Neuronal stem cell (in vitro differentiated cells): ENCODE data around the gene ARMH3.

ENCODE experiments used
- DNase-seq: peaks from one replicate; pipeline ENCODE4 v3.0.0-alpha.2; 2013; ENCODE audit warnings: low spot score
- H2AFZ ChIP-seq: one replicate; pipeline ENCODE4 v1.6.1; 2013; ENCODE audit warnings: mild to moderate bottlenecking, low read length, inconsistent platforms
- H2AK5ac ChIP-seq: 2 replicates; pipeline ENCODE4 v1.6.1; 2013; ENCODE audit warnings: low read depth, mild to moderate bottlenecking, inconsistent platforms, low read length, moderate library complexity, mixed read lengths
- H2BK120ac ChIP-seq: 2 replicates; pipeline ENCODE4 v1.6.1; 2013; ENCODE audit warnings: low read depth, mild to moderate bottlenecking, inconsistent platforms, low read length, moderate library complexity, mixed read lengths
- H2BK12ac ChIP-seq: one replicate; pipeline ENCODE4 v1.6.1; 2013; ENCODE audit warnings: low read length, inconsistent platforms
- H2BK15ac ChIP-seq: 2 replicates; pipeline ENCODE4 v1.6.1; 2013; ENCODE audit warnings: mild to moderate bottlenecking, low read length, inconsistent platforms, mixed read lengths
- H2BK5ac ChIP-seq: one replicate; pipeline ENCODE4 v1.6.1; 2013; ENCODE audit warnings: inconsistent platforms, mild to moderate bottlenecking, low read length, moderate library complexity
- H3K14ac ChIP-seq: one replicate; pipeline ENCODE4 v1.6.1; 2013; ENCODE audit warnings: low read length, inconsistent platforms
- H3K18ac ChIP-seq: 2 replicates; pipeline ENCODE4 v1.6.1; 2013; ENCODE audit warnings: low read length, inconsistent platforms
- H3K23ac ChIP-seq: 2 replicates; pipeline ENCODE4 v1.6.1; 2013; ENCODE audit warnings: low read depth, mild to moderate bottlenecking, mixed read lengths, low read length, inconsistent platforms; ENCODE audit not compliant: poor library complexity
- H3K27ac ChIP-seq: replicated peaks from 3 replicates; pipeline ENCODE4 v1.5.1; 2013; ENCODE audit warnings: low read length, inconsistent platforms
- H3K27me3 ChIP-seq, 3 experiments: 2 replicates each; pipeline ENCODE4 v1.6.1; 2013; ENCODE audit warnings: low read length in 3 of 3, mild to moderate bottlenecking in 2 of 3, inconsistent platforms in 1 of 3, low read depth in 1 of 3, mixed read lengths in 1 of 3, moderate library complexity in 1 of 3; ENCODE audit not compliant: control insufficient read depth in 3 of 3, insufficient read depth in 3 of 3
- H3K36me3 ChIP-seq, 2 donors: replicated peaks in 1 of 2; 2 replicates each; pipeline ENCODE4 v1.6.1; 2013; ENCODE audit warnings: low read length in 2 of 2; ENCODE audit not compliant: control insufficient read depth in 2 of 2, insufficient read depth in 2 of 2
- H3K4ac ChIP-seq: 2 replicates; pipeline ENCODE4 v1.6.1; 2013; ENCODE audit warnings: inconsistent platforms, mild to moderate bottlenecking, low read length, moderate library complexity
- H3K4me1 ChIP-seq, 2 donors: 1 replicate in 1 of 2; 2 replicates in 1 of 2; pipeline ENCODE4 v1.6.1; 2013; ENCODE audit warnings: low read length in 2 of 2, low read depth in 1 of 2; ENCODE audit not compliant: control insufficient read depth in 2 of 2, insufficient read depth in 1 of 2
- H3K4me2 ChIP-seq: one replicate; pipeline ENCODE4 v1.6.1; 2013; ENCODE audit warnings: mild to moderate bottlenecking, low read length, inconsistent platforms; ENCODE audit not compliant: insufficient read depth, poor library complexity, severe bottlenecking
- H3K4me3 ChIP-seq, 2 donors: 2 replicates each; pipeline ENCODE4 v1.5.1; 2013; ENCODE audit warnings: low read length in 2 of 2, mild to moderate bottlenecking in 2 of 2, inconsistent platforms in 1 of 2, moderate library complexity in 1 of 2
- H3K79me1 ChIP-seq: one replicate; pipeline ENCODE4 v1.6.1; 2013; ENCODE audit warnings: low read depth, mild to moderate bottlenecking, inconsistent platforms, low read length, moderate library complexity
- H3K9ac ChIP-seq: one replicate; pipeline ENCODE4 v1.6.1; 2013; ENCODE audit warnings: mild to moderate bottlenecking, low read depth, low read length, inconsistent platforms; ENCODE audit not compliant: poor library complexity
- H3K9me3 ChIP-seq, 2 donors: replicated peaks in 1 of 2; 2 replicates each; pipeline versions ENCODE3 to v1.6.1; 2013; ENCODE audit warnings: low read length in 2 of 2, mild to moderate bottlenecking in 2 of 2, inconsistent platforms in 1 of 2, low read depth in 1 of 2, mixed read lengths in 1 of 2, moderate library complexity in 1 of 2; ENCODE audit not compliant: control insufficient read depth in 2 of 2, insufficient read depth in 1 of 2
- H4K8ac ChIP-seq: one replicate; pipeline ENCODE4 v1.6.1; 2013; ENCODE audit warnings: low read depth, mild to moderate bottlenecking, inconsistent platforms, low read length, moderate library complexity
- H4K91ac ChIP-seq: one replicate; pipeline ENCODE4 v1.6.1; 2013; ENCODE audit warnings: low read length, low read depth, mild to moderate bottlenecking, inconsistent platforms; ENCODE audit not compliant: poor library complexity
- WGBS, 2 donors: extraction: QIAGEN DNeasy Blood & Tissue Kit; methylation state at CpG; one replicate each; pipeline ENCODE4 v1.1.7; 2013; ENCODE audit warnings: missing lambda C conversion rate in 2 of 2, mixed read lengths in 1 of 2; ENCODE audit not compliant: insufficient read length in 2 of 2, insufficient replicate concordance in 1 of 2; ENCODE audit errors: extremely low coverage in 2 of 2; 5-methylcytosine and 5-hydroxymethylcytosine counted together

Gene ARMH3

GRCh38 chr10:102072673-102073527, 16.9 kb upstream of the ARMH3 start:
- Histone ChIP-seq H2BK5ac (no peak overlapping the region), H2BK15ac (no peak overlapping the region), H4K8ac (no peak overlapping the region), H3K79me1 (no peaks in the 10 kb centered on the region), H3K9me3 (peaks cover 0 to 2% of the 10 kb centered on the region in 2 donors), H3K4me3 (no peak overlapping the region), H3K9ac (no peak overlapping the region), H2AK5ac (no peak overlapping the region), H3K36me3 (peaks cover 0 to 18% of the 10 kb centered on the region in 2 donors), H3K27ac (no peak overlapping the region), H4K91ac (no peak overlapping the region), H3K18ac (no peak overlapping the region), H3K23ac (no peak overlapping the region), H3K14ac (no peak overlapping the region), H3K27me3 (no peaks in the 10 kb centered on the region), H3K4ac (no peak overlapping the region), H2AFZ (no peak overlapping the region), H3K4me1 (peaks cover 0 to 2% of the 10 kb centered on the region in 2 donors), H2BK12ac (no peak overlapping the region), H2BK120ac (no peak overlapping the region), H3K4me2 (no peak overlapping the region)
- no CpG with 5 or more reads among the region's 4 CpGs for WGBS, 2 donors
- peak; percentile 75 for DNase-seq

DNA sequence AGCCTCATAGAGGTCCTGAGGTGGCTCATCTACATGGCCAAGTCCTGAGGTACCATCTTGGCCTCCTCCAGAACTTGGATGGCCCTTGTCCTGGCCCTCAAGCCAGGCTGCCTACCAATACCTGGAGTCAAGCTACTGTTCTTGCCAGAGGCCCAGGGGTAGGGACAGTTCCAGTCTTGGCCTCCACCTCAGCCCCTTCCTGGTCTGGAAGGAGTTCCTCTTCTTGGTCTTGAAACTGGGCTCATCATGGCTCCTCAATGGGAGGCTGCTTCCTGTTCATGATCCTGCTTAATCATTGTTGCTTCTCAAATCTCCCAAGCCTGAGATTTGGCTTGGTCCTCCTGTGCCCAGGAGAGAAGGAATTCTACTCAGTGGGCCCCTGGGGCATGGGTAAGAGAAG, 13.1 kb upstream of the ARMH3 start:
- no peak overlapping the region for H3K18ac ChIP-seq
- H3K36me3 ChIP-seq = peaks cover 5 to 34% of the 10 kb centered on the region in 2 donors
- H3K9ac ChIP-seq = no peak overlapping the region
- H2BK5ac ChIP-seq = no peak overlapping the region
- H3K14ac ChIP-seq = no peak overlapping the region
- no peak overlapping the region for H2AK5ac ChIP-seq
- H3K4ac ChIP-seq = no peak overlapping the region
- no peak overlapping the region for H4K8ac ChIP-seq
- peaks cover 0 to 2% of the 10 kb centered on the region in 2 donors for H3K9me3 ChIP-seq
- peaks cover 0 to 2% (median 0%) of the 10 kb centered on the region in 3 experiments for H3K27me3 ChIP-seq
- no peak overlapping the region for H3K4me2 ChIP-seq
- no peak overlapping the region for H2BK15ac ChIP-seq
- H2BK12ac ChIP-seq = no peak overlapping the region
- H2AFZ ChIP-seq = no peak overlapping the region
- no peak overlapping the region for H3K23ac ChIP-seq
- H4K91ac ChIP-seq = no peak overlapping the region
- H2BK120ac ChIP-seq = no peak overlapping the region
- DNase-seq = no peak
- peaks cover 3% of the 10 kb centered on the region for H3K79me1 ChIP-seq
- H3K4me1 ChIP-seq = peaks cover 7 to 8% of the 10 kb centered on the region in 2 donors
- no peak overlapping the region for H3K4me3 ChIP-seq
- H3K27ac ChIP-seq = no peak overlapping the region

- H2BK120ac ChIP-seq = no peak overlapping the region
- H3K9me3 ChIP-seq = peaks cover 0 to 2% of the 10 kb centered on the region in 2 donors
- no peak for DNase-seq
- no peak overlapping the region for H3K23ac ChIP-seq
- H4K8ac ChIP-seq = no peak overlapping the region
- peaks cover 5 to 34% of the 10 kb centered on the region in 2 donors for H3K36me3 ChIP-seq
- H3K79me1 ChIP-seq = peaks cover 3% of the 10 kb centered on the region
- H3K27ac ChIP-seq = no peak overlapping the region
- H3K18ac ChIP-seq = no peak overlapping the region
- no peak overlapping the region for H2BK15ac ChIP-seq
- peaks cover 0 to 7% (median 0%) of the 10 kb centered on the region in 3 experiments for H3K27me3 ChIP-seq
- H4K91ac ChIP-seq = no peak overlapping the region
- no peak overlapping the region for H3K9ac ChIP-seq
- H3K4ac ChIP-seq = no peak overlapping the region
- H3K4me2 ChIP-seq = no peak overlapping the region
- WGBS, 2 donors = no CpG with 5 or more reads among the region's 1 CpG
- no peak overlapping the region for H2BK5ac ChIP-seq
- H2BK12ac ChIP-seq = no peak overlapping the region
- no peak overlapping the region for H2AFZ ChIP-seq
- no peak overlapping the region for H3K4me3 ChIP-seq
- H3K4me1 ChIP-seq = peaks cover 7 to 8% of the 10 kb centered on the region in 2 donors
- H3K14ac ChIP-seq = no peak overlapping the region
- no peak overlapping the region for H2AK5ac ChIP-seq
Measured at GRCh38 chr10:102068216-102068615, 12.2 kb upstream of the ARMH3 start.

DNA sequence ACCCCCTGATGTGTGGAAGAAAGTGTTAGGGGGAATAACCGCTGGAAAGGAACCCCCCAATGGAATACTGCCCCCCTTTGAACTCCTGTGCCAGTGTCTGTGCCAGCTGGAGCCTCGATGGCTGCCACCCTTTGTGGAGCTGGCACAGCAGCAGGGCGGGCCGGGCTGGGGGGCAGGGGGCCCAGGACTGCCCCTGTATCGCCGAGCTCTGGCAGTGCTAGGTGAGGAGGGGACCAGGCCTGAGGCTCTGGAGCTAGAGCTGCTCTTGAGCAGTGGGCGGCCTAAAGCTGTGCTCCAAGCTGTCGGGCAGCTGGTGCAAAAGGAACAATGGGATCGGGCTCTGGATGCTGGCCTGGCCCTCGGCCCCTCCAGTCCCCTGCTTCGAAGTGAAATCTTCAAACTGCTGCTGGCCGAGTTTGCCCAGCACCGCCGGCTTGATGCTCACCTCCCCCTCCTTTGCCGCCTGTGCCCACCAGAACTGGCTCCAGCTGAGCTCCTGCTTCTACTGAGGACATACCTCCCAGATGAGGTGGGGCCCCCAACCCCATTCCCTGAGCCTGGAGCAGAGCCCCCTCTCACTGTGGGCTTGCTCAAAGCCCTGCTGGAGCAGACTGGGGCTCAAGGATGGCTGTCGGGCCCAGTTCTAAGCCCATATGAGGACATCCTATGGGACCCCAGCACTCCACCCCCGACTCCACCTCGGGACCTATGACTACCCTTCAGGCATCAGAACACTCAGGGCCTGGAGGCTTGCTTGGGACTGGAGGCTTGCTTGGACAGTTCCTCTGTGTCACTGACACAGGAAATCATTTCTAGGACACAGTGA, 11.3 kb upstream of the ARMH3 start:
- H4K91ac ChIP-seq = no peak overlapping the region
- peak overlapping the region in 1 of 2 donors; percentile 23 for H3K4me3 ChIP-seq
- WGBS, 2 donors = no CpG with 5 or more reads among the region's 18 CpGs
- peaks cover 0 to 2% of the 10 kb centered on the region in 2 donors for H3K9me3 ChIP-seq
- no peak overlapping the region for H3K9ac ChIP-seq
- no peak overlapping the region for H3K27ac ChIP-seq
- H2AFZ ChIP-seq = no peak overlapping the region
- peaks cover 0 to 12% (median 0%) of the 10 kb centered on the region in 3 experiments for H3K27me3 ChIP-seq
- H2BK15ac ChIP-seq = no peak overlapping the region
- DNase-seq = no peak
- no peak overlapping the region for H3K4me2 ChIP-seq
- H3K18ac ChIP-seq = no peak overlapping the region
- peak overlapping the region; percentile 33 for H3K23ac ChIP-seq
- H3K4me1 ChIP-seq = peaks cover 7 to 8% of the 10 kb centered on the region in 2 donors
- no peak overlapping the region for H4K8ac ChIP-seq
- no peak overlapping the region for H3K14ac ChIP-seq
- H2BK12ac ChIP-seq = no peak overlapping the region
- H3K4ac ChIP-seq = no peak overlapping the region
- H2AK5ac ChIP-seq = no peak overlapping the region
- peaks cover 3% of the 10 kb centered on the region for H3K79me1 ChIP-seq
- no peak overlapping the region for H2BK120ac ChIP-seq
- H2BK5ac ChIP-seq = peak overlapping the region; percentile 56
- peaks cover 5 to 34% of the 10 kb centered on the region in 2 donors for H3K36me3 ChIP-seq
